GM21423 (cell line): Measurements from ENCODE around the gene ZFR.
"Not testable (repeated sequence)": the region's sequence is repeated elsewhere in the genome, so short reads cannot be mapped to it uniquely, and the experiment has no call there.

ENCODE experiments used
- ATAC-seq: cut with Tn5 transposase; IDR thresholded peaks from one replicate; pipeline ENCODE4 v1.9.1; 2021; ENCODE audit warnings: mild to moderate bottlenecking, moderate library complexity; ENCODE audit not compliant: unreplicated experiment

ZFR gene

GRCh38 chr5:32325062-32325461, 119.5 kb downstream of the ZFR start:
- peak; percentile 62 for ATAC-seq

DNA sequence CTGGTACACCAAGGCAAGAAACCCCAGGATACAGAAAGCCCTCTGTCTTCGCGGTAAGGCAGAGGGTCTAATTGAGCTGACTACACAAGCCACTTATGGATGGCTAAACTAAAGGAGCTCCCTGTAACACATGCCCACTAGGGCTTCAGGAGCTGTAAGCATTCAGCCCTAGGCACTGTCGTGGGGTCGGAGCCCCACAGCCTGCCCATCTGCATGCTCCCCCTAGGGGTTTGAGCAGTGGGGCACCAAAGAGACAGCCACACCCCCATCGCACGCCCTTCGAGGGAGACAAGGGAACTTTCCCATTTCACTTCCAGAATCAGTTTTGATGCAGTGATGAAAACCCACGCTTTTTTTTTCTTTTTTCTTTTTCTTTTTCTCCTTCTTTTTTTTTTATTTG, 120.8 kb downstream of the ZFR start:
- ATAC-seq = no peak

GRCh38 chr5:32322882-32323281, 121.7 kb downstream of the ZFR start:
- no peak for ATAC-seq

DNA sequence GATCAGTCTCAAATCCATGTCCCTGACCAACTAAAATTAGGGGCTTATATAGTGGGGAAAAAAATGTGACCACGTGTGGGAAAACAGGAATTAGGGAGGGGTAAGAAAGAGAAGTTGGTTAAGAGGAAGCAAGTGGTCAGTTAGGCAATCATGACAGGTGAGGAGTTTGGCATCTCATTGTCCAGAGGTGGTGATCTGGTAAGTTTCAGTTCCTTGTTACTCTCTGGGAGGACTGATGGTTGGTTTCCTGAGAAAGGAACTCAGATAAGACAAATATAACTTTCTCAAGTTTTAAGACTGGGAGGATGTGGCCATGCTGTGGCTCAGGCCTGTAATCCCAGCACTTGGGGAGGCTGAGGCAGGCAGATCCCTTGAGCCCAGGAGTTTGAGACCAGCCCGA, 122.8 kb downstream of the ZFR start:
- not testable (repeated sequence) for ATAC-seq

- no peak for ATAC-seq
These were observed 124.0 kb downstream of the ZFR start for GRCh38 chr5:32320576-32320975.

DNA sequence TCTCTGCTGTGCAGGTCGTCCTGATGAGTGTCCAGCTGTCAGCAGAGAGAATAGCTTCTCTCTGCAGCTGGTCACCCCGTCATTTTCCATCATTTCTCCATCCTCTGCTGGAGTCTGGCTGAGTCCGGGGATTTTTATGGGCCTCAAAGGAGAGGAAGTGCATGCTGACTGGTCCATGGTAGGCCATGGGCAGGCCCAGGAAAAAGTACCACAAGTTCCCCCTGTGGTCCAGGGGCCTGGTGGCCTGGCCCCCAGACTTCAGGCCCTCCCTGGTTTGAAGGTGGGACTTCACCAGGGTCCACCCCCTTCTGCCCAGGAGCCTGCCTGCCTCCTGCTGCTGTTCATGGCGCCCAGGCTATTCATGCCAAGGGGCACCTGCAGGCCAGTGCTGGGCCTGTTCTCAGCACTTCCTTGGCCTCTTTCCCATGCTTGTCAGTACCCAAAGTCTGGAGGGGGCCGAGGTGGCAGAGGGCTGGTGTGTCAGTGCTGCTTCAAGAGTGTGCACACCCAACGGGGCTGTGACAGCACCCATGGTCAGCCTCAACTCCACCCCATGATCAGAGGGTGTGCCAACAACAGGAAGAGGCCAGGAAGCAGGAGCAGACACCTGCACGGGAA, 124.5 kb downstream of the ZFR start:
- no peak for ATAC-seq

DNA sequence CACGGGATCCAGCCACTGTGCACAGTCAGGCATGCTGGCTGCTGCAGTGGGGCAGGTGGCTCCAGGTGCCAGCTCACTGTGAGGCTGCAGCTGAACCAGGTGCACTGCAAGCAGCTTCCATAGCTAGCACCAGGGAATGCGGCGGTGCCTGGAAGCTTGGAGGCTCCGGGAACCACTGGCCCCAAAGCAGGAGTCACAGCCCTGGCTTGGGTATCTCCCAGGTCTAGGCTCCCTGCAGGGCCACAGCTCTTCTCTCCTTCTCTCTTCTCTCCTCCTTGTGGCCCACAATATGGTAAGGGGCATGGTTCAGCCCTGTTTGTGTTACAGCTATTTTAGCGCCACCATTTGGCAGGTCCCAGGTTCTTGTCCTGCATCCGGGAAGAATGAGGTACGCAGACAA, 125.1 kb downstream of the ZFR start:
- ATAC-seq = no peak

DNA sequence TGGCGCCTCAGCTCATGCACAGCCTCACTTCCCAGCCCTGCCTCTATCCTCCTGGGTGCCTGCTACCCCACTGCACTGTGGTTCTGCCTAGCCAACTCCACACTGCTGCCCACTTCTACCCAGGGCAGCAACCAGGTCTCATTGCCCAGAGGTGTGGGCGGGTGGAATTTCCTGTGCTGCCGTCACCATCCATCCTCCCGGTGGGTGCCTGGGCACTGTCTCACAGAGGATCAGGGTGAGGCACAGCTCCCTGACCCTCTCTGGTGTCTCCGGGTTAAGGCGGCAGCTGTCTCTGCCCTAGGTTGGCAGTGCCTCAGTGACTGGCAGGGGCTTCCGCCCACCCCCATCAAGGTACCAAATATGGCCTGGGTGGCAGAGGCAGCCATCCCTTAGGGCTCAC, 127.5 kb downstream of the ZFR start:
- ATAC-seq = no peak

- no peak for ATAC-seq
These were observed 129.1 kb downstream of the ZFR start for GRCh38 chr5:32315221-32316014.

DNA sequence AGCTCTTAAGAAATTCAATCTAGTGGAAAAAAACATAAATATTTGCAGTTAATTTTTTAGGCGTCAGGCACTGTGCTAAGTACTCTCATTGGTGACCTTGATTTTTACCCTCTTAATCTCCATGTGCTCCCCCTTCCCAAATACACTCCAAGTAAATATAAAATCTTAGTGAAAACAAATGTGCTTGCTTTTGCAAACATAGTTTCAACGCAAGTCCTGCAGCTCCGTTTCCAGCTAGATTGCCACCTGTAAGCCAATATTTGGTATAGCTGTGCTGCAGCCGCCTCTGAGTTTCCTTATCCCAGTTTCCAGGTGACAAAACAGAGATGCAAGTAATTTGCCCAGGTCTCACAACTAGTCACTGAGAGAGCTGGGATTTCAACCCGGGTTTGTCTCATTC, 129.9 kb downstream of the ZFR start:
- ATAC-seq = no peak

GRCh38 chr5:32314152-32314488, 130.4 kb downstream of the ZFR start:
- not testable (repeated sequence) for ATAC-seq

- peak; percentile 92 for ATAC-seq
These were observed 131.8 kb downstream of the ZFR start, which contains the start of gene MTMR12 for GRCh38 chr5:32312595-32313332. MTMR12 (minus strand) TSS chr5:32312939; CDS start chr5:32312838, 101 bp downstream.

GRCh38 chr5:32312197-32312594, 132.3 kb downstream of the ZFR start:
- peak; percentile 22 for ATAC-seq

DNA sequence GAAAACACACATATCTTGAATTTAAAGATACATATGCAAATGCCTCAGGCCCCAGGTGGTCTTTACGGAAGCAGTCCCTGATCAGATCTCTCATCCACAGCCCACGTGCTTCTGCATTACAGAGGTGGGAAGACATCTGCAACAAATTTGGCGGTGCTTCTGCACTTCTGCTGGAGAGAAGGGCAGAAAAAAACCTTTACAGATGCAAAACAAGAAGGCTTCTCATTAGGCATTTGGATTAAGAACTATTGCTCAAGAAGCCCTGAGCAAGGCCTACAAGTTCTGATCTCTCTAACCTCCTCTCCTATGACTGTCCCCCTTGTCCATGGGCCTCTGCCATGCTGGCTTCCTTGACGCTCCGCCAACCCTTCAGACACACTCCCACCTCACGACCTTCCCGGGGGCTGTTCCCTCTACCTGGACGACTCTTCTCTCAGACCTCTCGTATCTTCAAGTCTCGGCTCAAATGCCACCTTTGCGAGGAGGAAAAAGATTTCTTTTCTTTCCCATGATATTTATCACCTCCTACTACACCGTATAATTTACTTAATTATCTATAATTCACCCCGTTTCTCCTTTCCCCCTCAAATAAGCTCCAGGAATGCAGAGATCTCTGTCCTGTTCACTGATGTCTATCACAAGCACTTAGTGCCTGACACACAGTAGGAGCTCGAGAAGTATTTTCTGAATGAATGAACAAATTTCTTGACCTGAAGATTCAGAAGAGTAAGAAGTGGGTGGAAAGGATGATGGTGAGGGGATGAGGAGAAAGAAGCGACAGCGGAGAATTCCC, 132.9 kb downstream of the ZFR start:
- no peak for ATAC-seq

GRCh38 chr5:32309761-32310160, 134.8 kb downstream of the ZFR start:
- ATAC-seq = no peak

GRCh38 chr5:32308946-32309345, 135.6 kb downstream of the ZFR start:
- no peak for ATAC-seq

DNA sequence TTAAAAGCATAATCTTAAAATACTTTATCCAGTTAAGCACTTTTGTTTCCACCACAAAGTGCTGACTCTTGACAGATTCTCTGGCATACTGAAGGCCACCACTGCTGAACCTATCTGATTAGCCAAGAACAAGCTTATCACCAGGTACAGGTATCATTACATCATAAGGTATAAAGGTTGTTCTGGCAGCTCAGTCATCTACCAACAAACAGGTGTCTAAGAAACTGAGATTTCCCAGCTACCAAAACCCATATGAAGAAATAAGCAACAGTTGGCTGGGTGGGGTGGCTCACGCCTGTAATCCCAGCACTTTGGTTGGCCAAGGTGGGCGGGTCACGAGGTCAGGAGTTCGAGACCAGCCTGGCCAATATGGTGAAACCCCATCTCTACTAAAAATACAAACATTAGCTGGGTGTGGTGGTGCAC, 136.8 kb downstream of the ZFR start:
- ATAC-seq = no peak

DNA sequence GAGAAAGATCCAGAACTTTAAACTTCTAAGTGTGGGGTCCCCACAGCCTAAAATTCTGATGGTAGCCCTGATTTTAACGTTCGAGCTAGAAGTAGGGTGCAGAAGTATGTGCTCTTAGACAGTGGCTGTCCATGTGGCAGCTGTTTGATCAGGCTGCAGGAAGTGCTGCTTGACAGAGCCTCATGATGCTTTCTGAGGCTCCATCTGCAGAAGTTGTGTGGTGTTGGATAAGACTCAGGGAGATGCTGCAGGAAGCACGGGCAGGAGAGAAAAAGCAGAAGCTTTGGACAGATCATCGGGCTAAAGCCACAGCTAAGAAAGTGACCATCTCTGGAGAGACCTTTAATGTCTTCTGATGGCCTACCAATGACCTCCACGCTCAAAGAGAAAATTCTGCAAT, 139.9 kb downstream of the ZFR start:
- no peak for ATAC-seq
